ENCODE results near the gene TMEM150B. TPM values are rescaled to one million over a fixed set of nuclear protein-coding genes. Genes with fewer than 3 reads are reported as not detected.

The TMEM150B gene
- total and polyA plus RNA-seq, 12 donors = 0.11 to 20.8 (median 5.4) TPM

- TF ChIP-seq POLR2A (IDR thresholded peaks at IDR 0.05) = no peak
- TF ChIP-seq CTCF (IDR thresholded peaks at IDR 0.05) = no peak
- 39 to 53% (median 40%) methylated on average over 19 to 24 of the region's 24 CpGs for WGBS, 4 donors
- Histone ChIP-seq H3K27ac (no peak overlapping the region), H3K36me3 (replicated peaks in 1 of 2) (no peaks in the 10 kb centered on the region), H3K27me3 (peaks cover 64% of the 10 kb centered on the region), H3K4me1 (replicated peaks in 1 of 2) (peaks cover 0 to 6% of the 10 kb centered on the region in 2 donors), H3K4me3 (no peak overlapping the region), H3K9me3 (replicated peaks in 1 of 3) (no peaks in the 10 kb centered on the region)
- no peak for DNase-seq
- intact Hi-C loops (cut with DNase I) = no loop called here
Measured at GRCh38 chr19:55372316-55373081, 47.4 kb upstream of the TMEM150B start.

- intact Hi-C loops (cut with DNase I) = no loop called here
- no peaks in the 10 kb centered on the region for H3K36me3 ChIP-seq (replicated peaks in 1 of 2)
- WGBS, 4 donors = 12 to 26% (median 16%) methylated on average over 18 to 32 of the region's 32 CpGs
- H3K27ac ChIP-seq = no peak within 1 kb of the TSS
- no peak for TF ChIP-seq CTCF (IDR thresholded peaks at IDR 0.05)
- no peaks in the 10 kb centered on the region for H3K9me3 ChIP-seq (replicated peaks in 1 of 3)
- DNase-seq = no peak
- peaks cover 0 to 6% of the 10 kb centered on the region in 2 donors for H3K4me1 ChIP-seq (replicated peaks in 1 of 2)
- peaks cover 54% of the 10 kb centered on the region for H3K27me3 ChIP-seq
- H3K4me3 ChIP-seq = peak within 1 kb of the TSS in 1 of 4 donors; percentile 25
Measured at GRCh38 chr19:55370305-55370988, 45.3 kb upstream of the TMEM150B start, which contains the start of gene IL11. IL11 (minus strand) TSS chr19:55370463; CDS start chr19:55370310, 153 bp downstream.

GRCh38 chr19:55369653-55370304 lies 44.6 kb upstream of the TMEM150B start:
- Histone ChIP-seq H3K4me3 (peak overlapping the region in 1 of 4 donors; percentile 25), H3K4me1 (replicated peaks in 1 of 2) (peaks cover 0 to 6% of the 10 kb centered on the region in 2 donors), H3K27ac (no peak overlapping the region), H3K36me3 (replicated peaks in 1 of 2) (no peaks in the 10 kb centered on the region), H3K9me3 (replicated peaks in 1 of 3) (no peaks in the 10 kb centered on the region), H3K27me3 (peaks cover 52% of the 10 kb centered on the region)
- no peak for TF ChIP-seq POLR2A (IDR thresholded peaks at IDR 0.05)
- no peak for TF ChIP-seq CTCF (IDR thresholded peaks at IDR 0.05)
- peak in 1 of 7 donors; percentile 40 for DNase-seq
- intact Hi-C loops (cut with DNase I) = no loop called here
- 1 to 6% (median 1%) methylated on average over 11 to 54 of the region's 59 CpGs for WGBS, 4 donors

Measured in adrenal gland (tissue), 12 donors.